SJCRH30 (cell line): ENCODE data around the gene ST6GAL1. TPM values are rescaled to one million over a fixed set of nuclear protein-coding genes. Genes with fewer than 3 reads are reported as not detected.
A peak's percentile ranks its signal among the peaks of the same experiment; 100 is the strongest.
"Not testable (repeated sequence)": the region's sequence is repeated elsewhere in the genome, so short reads cannot be mapped to it uniquely, and the experiment has no call there.

Experiments
- DNase-seq, 2 experiments: peaks; one replicate each; pipeline ENCODE4 v3.0.0-alpha.2; 2015 to 2020
- H3K27ac ChIP-seq: fragments of 250-450 bp; sonication (Bioruptor Pico); 2 replicates; pipeline ENCODE4 v1.5.1; 2020; ENCODE audit warnings: mild to moderate bottlenecking, moderate library complexity
- H3K27me3 ChIP-seq: fragments of 250-450 bp; sonication (Bioruptor Pico); 2 replicates; pipeline ENCODE4 v1.5.1; 2020; ENCODE audit warnings: mild to moderate bottlenecking, moderate library complexity
- H3K36me3 ChIP-seq: fragments of 250-450 bp; sonication (Bioruptor Pico); 2 replicates; pipeline ENCODE4 v1.5.1; 2020; ENCODE audit warnings: mild to moderate bottlenecking, moderate library complexity
- H3K4me1 ChIP-seq: fragments of 250-450 bp; sonication (Bioruptor Pico); 2 replicates; pipeline ENCODE4 v1.5.1; 2020; ENCODE audit warnings: mild to moderate bottlenecking, moderate library complexity
- H3K4me3 ChIP-seq: fragments of 250-450 bp; sonication (Bioruptor Pico); 2 replicates; pipeline ENCODE4 v1.5.1; 2020; ENCODE audit warnings: mild to moderate bottlenecking, moderate library complexity
- H3K9me3 ChIP-seq: fragments of 250-450 bp; sonication (Bioruptor Pico); replicated peaks from 2 replicates; pipeline ENCODE4 v1.5.1; 2020; ENCODE audit warnings: mild to moderate bottlenecking, moderate library complexity
- total RNA-seq: library from RNA; depleted of rRNA; stranded (reverse); fragments of >200 nt; shearing (Covaris generic); gene quantifications from 2 replicates; pipeline ENCODE4 v1.2.3, GENCODE V29; 2014

The ST6GAL1 gene
- total RNA-seq, 1 experiment from 2014 or later = 2.3 TPM

DNA sequence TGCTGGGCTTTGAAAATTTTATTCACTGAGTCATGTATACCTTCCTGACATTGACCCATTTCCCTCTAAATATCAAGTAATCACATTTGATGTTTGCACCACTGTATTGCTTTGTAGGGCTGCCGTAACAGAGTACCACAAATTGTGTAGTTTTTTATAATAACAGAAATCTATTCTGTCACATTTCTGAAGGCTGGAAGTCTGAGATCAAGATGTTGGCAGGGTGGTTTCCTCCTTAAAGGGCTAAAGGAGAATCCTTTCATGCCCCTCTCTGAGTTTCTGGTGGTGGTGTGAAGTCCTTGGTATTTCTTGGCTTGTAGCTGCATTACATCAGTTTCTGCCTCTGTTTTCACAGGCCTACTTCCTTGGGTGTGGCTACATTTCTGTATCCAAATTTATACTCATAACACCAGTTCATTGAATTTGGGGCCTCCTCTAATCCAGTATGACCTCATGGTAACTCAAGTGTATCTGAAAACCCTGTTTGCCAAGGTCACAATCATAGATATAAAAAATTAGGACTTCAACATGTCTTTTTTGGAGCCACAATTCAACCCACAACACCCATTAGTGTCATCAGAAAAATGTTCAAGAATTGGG lies 29.1 kb upstream of the ST6GAL1 start:
- Histone ChIP-seq H3K4me3 (no peak overlapping the region), H3K27me3 (no peaks in the 10 kb centered on the region), H3K9me3 (no peaks in the 10 kb centered on the region), H3K36me3 (no peaks in the 10 kb centered on the region), H3K4me1 (no peaks in the 10 kb centered on the region), H3K27ac (no peak overlapping the region)
- DNase-seq = no peak

DNA sequence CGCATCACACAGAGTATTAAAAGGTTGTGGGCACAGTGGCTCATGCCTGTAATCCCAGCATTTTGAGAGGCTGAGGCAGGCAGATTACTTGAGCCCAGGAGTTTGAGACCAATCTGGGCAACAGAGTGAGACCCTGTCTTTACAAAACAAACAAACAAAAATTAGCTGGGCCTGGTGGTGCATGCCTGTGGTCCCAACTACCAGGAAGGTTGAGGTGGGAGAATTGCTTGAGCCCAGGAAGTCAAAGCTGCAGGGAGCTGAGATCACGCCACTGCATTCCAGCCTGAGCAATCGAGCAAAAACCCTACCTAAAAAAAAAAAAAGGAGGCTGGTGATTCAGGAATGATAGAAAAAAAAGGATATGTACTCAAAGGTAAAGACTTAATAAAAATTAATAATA lies 28.2 kb upstream of the ST6GAL1 start:
- DNase-seq = no peak
- no peak overlapping the region for H3K27ac ChIP-seq
- no peaks in the 10 kb centered on the region for H3K4me1 ChIP-seq
- no peaks in the 10 kb centered on the region for H3K36me3 ChIP-seq
- H3K27me3 ChIP-seq = no peaks in the 10 kb centered on the region
- H3K9me3 ChIP-seq = no peaks in the 10 kb centered on the region
- H3K4me3 ChIP-seq = no peak overlapping the region

DNA sequence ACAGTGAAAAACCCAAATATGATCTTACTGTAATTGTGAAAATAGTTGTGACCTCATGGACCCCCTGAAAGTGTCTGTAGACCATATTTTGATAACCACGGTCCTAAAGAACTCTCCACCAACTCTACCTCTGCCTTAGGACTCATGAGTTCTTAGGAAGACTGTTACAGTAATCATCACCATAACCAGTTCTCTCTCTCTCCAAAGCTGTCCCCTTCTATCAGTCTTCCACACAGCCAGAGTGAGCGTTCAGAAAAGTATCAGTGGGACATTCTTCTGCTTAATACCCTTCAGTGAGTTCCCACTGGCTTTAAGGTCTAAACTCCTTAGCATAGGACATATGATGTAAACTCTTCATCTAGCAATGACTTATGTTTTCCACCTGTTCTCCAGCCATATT lies 27.6 kb upstream of the ST6GAL1 start:
- Histone ChIP-seq H3K36me3 (no peaks in the 10 kb centered on the region), H3K4me1 (no peaks in the 10 kb centered on the region), H3K27ac (no peak overlapping the region), H3K4me3 (no peak overlapping the region), H3K9me3 (no peaks in the 10 kb centered on the region), H3K27me3 (no peaks in the 10 kb centered on the region)
- DNase-seq = no peak

DNA sequence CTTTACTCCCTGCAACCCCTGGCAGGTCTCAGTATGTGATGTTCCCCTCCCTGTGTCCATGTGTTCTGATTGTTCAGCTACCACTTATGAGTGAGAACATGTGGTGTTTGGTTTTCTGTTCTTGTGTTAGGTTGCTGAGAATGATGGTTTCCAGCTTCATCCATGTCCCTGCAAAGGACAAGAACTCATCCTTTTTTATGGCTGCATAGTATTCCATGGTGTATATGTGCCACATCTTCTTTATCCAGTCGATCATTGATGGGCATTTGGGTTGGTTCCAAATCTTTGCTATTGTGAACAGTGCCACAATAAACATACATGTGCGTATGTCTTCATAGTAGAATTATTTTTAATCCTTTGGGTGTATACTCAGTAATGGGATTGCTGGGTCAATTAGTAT lies 26.6 kb upstream of the ST6GAL1 start:
- DNase-seq, H3K9me3 ChIP-seq, H3K4me3 ChIP-seq, H3K36me3 ChIP-seq, H3K4me1 ChIP-seq, H3K27me3 ChIP-seq, H3K27ac ChIP-seq: not testable (repeated sequence)

DNA sequence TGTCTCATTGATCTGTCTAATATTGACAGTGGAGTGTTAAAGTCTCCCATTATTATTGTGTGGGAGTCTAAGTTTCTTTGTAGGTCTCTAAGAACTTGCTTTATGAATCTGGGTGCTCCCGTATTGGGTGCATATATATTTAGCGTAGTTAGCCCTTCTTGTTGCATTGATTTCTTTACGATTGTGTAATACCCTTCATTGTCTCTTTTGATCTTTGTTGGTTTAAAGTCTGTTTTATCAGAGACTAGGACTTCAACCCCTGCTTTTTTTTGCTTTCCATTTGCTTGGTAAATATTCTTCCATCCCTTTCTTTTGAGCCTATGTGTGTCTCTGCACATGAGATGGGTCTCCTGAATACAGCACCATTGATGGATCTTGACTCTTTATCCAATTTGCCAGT lies 23.3 kb upstream of the ST6GAL1 start:
- not testable (repeated sequence) for DNase-seq, H3K36me3 ChIP-seq, H3K27me3 ChIP-seq, H3K4me1 ChIP-seq, H3K27ac ChIP-seq, H3K9me3 ChIP-seq, H3K4me3 ChIP-seq

DNA sequence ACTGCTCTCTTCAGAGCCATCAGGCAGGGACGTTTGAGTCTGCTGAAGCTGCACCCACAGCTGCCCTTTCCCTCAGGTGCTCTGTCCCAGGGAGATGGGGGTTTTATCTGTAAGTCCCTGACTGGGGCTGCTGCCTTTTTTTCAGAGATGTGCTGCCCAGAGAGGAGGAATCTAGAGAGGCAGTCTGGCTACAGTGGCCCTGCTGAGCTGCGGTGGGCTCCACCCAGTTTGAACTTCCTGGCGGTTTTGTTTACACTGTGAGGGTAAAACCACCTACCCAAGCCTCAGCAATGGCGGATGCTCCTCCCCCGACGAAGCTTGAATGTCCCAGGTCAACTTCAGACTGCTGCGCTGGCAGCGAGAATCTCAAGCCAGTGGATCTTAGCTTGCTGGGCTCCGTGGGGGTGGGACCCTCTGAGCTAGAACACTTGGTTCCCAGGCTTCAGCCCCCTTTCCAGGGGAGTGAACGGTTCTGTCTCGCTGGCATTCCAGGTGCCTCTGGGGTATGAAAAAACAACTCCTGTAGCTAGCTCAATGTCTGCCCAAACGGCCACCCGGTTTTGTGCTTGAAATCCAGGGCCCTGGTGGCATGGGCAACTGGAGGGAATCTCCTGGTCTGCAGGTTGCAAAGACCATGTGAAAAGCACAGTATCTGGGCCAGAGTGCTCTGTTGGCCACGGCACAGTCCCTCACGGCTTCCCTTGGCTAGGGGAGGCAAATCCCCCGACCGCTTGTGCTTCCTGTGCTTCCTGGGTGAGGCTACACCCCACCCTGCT lies 21.1 kb upstream of the ST6GAL1 start:
- Histone ChIP-seq H3K4me3 (no peak overlapping the region), H3K27ac (no peak overlapping the region), H3K9me3 (no peaks in the 10 kb centered on the region), H3K27me3 (no peaks in the 10 kb centered on the region), H3K4me1 (no peaks in the 10 kb centered on the region), H3K36me3 (no peaks in the 10 kb centered on the region)
- DNase-seq = no peak

DNA sequence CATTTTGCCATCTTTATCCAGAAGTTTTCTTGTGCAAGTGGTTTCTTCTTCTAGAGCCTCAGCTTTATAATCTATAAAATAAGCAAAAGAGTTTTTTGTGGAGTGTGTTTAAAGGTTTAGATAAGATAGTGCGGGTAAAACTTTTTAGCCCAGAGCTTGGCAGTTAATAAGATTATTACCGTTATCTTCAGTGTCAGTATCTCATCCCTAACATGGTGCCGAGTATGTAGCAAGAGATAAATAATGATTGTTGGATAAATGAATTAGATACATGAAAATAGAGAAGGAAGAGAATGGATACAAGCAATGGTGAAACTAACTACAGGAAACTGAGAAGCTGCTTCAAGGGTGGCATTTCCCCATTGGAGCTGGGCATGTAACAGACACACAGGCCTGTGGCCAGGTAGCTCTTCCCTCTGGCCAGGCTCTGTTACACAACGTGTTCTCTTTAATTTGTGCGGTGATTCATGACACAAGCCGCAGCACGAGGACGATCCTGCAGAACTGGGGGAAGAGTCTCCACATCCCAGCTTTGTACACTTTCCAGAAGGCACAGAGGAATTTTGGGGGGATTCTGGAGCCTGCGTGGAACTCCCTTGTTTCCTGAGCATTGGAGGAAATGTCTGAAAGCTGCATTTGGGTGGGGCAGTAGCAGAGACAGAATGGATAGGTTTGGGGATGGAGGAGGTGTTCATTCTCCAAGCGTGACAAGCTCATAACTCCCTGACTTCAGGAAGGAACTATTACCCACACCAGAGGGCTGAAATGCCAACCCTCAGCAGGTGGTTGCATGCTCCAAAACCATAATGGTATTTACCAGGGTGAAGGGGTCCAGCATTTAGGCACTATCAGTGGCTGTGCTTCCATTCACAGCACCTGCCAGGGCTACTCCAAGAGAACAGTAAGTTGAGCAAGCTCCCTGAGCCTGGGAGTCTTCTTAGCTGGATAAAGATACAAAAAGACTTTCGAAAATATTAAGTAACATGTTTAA lies 14.2 kb upstream of the ST6GAL1 start:
- H3K9me3 ChIP-seq = no peaks in the 10 kb centered on the region
- no peaks in the 10 kb centered on the region for H3K36me3 ChIP-seq
- no peak for DNase-seq
- H3K27me3 ChIP-seq = no peaks in the 10 kb centered on the region
- no peak overlapping the region for H3K27ac ChIP-seq
- H3K4me1 ChIP-seq = no peaks in the 10 kb centered on the region
- no peak overlapping the region for H3K4me3 ChIP-seq

DNA sequence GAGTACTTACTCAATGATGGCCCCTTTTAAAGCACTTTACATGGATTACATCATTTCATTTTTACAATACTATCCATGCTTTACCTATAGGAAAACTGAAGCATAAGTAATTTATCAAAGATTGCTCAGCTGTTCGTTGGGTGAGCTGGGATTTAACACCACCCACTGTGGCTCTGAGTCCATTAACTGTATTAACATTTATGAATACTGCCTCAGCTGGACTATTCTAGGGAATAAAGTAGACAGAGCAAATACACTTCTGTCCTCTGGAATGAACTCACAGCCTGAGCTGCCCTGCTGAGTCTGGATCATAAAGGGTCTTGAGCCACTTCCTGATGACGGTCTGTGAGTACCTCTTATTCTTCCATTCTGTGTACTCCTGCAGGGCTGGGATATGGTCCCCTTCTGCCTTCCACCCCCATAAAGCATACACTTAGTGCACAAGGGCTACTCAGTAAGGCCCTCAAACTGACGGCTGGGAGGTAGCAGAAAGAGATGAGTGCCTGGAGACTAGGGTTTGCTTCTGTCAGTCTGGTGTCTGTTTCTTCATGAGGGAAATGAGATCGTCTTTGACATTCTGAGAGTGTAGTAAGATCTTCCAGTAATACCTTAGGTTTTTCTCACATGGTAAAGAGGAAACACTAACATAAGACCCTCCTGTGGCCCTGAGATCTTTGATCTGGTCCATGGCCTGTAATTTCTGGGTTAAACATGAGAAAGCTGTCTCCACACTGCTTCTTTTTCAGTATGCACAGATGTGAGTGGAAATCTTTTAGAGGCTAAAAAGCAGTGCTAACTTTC lies 12.6 kb upstream of the ST6GAL1 start:
- no peaks in the 10 kb centered on the region for H3K27me3 ChIP-seq
- no peaks in the 10 kb centered on the region for H3K36me3 ChIP-seq
- 0 out of 2 replicates have a peak, but pooled peaks cover 2% of the 10 kb centered on the region for H3K4me1 ChIP-seq
- DNase-seq = no peak
- H3K27ac ChIP-seq = no peak overlapping the region
- no peaks in the 10 kb centered on the region for H3K9me3 ChIP-seq
- H3K4me3 ChIP-seq = no peak overlapping the region

DNA sequence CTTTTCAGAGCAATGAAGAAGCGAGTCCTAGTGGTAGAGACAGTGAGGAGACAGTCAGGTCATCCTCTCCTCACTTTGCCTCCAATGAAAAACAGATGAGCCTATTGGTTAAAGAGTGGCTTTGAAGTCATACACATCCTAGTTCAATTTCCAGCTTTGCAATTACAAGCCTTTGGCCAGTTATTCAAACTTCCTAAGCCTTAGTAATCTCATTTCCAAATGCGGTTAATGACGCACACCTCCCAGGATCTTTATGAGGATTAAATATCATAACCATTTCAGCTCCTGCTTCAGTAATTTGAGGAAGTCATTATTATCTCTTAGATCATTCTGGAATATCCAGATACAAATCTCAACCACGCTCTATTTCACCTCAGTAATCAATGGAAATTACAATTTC lies 10.0 kb upstream of the ST6GAL1 start:
- peak in 1 of 2 experiments; percentile 27 for DNase-seq
- H3K9me3 ChIP-seq = no peaks in the 10 kb centered on the region
- 0 out of 2 replicates have a peak, but pooled peaks cover 2% of the 10 kb centered on the region for H3K4me1 ChIP-seq
- H3K36me3 ChIP-seq = no peaks in the 10 kb centered on the region
- no peak overlapping the region for H3K4me3 ChIP-seq
- H3K27ac ChIP-seq = no peak overlapping the region
- no peaks in the 10 kb centered on the region for H3K27me3 ChIP-seq

DNA sequence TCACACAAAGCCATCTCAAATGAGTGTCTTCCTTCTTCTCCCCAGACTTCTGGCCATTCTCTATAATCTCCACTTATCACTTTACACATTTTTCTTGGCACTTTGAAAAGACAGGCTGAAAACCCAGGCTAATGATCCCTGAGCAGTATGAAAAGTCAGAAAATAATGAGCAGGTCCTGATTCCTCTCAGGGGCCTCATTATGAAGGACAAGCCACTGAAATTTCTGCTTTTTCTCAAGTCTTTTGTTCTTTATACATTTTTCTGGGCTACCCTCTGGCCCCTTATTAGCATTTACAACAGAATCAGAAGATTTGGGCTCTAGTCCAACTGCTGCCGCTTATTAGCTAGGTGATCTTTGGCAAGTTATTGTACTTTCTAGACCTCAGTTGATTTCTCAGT lies 9.5 kb upstream of the ST6GAL1 start:
- H3K9me3 ChIP-seq = no peaks in the 10 kb centered on the region
- H3K27ac ChIP-seq = no peak overlapping the region
- H3K27me3 ChIP-seq = no peaks in the 10 kb centered on the region
- no peak overlapping the region for H3K4me3 ChIP-seq
- DNase-seq = no peak
- H3K4me1 ChIP-seq = 0 out of 2 replicates have a peak, but pooled peaks cover 2% of the 10 kb centered on the region
- no peaks in the 10 kb centered on the region for H3K36me3 ChIP-seq

DNA sequence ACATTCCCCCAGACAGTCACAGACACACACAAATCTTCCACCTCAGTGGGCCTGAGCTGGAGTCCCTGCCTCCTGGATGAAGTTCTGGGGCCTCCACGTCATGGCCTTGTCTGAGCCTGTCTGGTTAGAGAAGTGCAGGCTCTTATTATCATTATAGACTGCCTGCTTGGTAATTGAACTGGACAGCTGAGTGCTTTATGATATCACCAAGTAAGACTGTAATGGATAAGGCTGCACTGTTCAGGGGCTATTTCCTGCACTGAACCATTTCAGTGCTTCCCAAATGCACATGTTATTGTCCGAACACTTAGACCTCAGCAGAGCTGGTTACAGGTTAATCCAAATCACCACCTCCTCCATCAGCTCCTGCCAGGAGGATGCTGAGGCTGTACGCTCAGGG lies 8.7 kb upstream of the ST6GAL1 start:
- Histone ChIP-seq H3K36me3 (no peaks in the 10 kb centered on the region), H3K27me3 (no peaks in the 10 kb centered on the region), H3K27ac (no peak overlapping the region), H3K9me3 (no peaks in the 10 kb centered on the region), H3K4me3 (no peak overlapping the region), H3K4me1 (0 out of 2 replicates have a peak, but pooled peaks cover 2% of the 10 kb centered on the region)
- peak; percentile 26 to 64 for DNase-seq

DNA sequence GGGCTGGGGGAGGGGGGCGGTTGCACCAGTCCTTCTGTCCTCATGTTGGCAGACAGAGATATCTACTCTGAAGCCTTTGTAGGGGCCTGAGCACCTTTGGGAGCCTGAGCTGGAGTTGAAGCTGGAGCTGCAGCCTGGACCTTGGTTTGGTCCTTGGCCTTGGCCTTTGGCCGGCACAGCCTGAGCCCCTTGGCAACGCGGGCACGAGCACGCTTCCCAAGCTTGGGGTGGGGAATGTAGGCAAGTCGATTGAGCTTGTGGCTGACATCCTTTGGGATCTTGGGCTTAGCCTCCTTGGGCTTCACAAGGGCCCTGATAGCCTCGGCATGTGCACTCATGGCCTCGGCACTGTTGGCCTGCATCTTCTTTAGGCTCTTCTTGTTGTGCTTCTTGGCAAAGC lies 8.1 kb upstream of the ST6GAL1 start:
- Histone ChIP-seq H3K9me3 (no peaks in the 10 kb centered on the region), H3K4me1 (0 out of 2 replicates have a peak, but pooled peaks cover 2% of the 10 kb centered on the region), H3K36me3 (no peaks in the 10 kb centered on the region), H3K27ac (no peak overlapping the region), H3K27me3 (no peaks in the 10 kb centered on the region), H3K4me3 (no peak overlapping the region)
- no peak for DNase-seq

DNA sequence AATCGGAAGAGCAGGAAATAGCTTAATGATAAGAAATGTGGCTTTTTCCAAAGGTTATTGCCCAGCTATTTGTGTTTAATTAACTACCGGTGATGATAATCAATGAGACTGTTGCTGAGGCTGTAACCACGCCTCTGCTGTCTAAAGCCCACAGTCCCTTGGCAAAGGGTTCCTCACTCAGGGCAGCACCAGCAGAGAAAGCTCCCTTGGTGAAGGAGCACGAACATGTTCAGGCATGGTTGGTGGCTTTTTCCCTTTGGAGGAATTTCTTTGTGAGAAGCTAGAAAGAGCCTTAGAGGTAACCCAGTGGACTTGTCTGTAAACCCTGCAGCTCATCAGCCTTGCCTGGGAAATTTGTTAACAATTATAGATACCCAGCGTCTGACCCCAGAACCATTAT lies 7.5 kb upstream of the ST6GAL1 start:
- H3K36me3 ChIP-seq = no peaks in the 10 kb centered on the region
- no peaks in the 10 kb centered on the region for H3K27me3 ChIP-seq
- H3K27ac ChIP-seq = no peak overlapping the region
- H3K9me3 ChIP-seq = no peaks in the 10 kb centered on the region
- H3K4me3 ChIP-seq = no peak overlapping the region
- H3K4me1 ChIP-seq = 0 out of 2 replicates have a peak, but pooled peaks cover 2% of the 10 kb centered on the region
- DNase-seq = no peak

DNA sequence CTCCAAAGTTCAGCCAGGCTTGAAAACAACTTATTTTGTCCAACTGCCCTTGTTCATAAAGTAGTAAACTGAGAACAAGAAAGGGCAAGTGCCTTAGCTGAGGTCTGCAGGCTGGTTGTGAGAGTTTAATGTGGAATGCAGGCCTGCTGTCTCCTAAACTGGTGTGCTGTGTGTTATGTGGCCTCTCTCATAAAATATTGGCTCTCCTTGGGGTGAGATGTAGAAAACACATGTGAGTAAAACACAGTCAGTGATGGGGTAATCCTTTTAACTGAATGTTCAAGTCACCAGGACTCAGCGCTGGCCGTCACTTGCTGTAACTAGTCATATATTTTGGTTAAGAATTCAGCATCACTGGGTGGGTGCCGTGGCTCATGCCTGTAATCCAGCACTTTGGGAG lies 7.1 kb upstream of the ST6GAL1 start:
- no peaks in the 10 kb centered on the region for H3K27me3 ChIP-seq
- no peaks in the 10 kb centered on the region for H3K9me3 ChIP-seq
- no peaks in the 10 kb centered on the region for H3K36me3 ChIP-seq
- no peak for DNase-seq
- no peak overlapping the region for H3K27ac ChIP-seq
- H3K4me1 ChIP-seq = 0 out of 2 replicates have a peak, but pooled peaks cover 2% of the 10 kb centered on the region
- no peak overlapping the region for H3K4me3 ChIP-seq
